GM12872 (cell line): ENCODE data around the gene SMNDC1.

ENCODE experiments used
- CTCF ChIP-seq: IDR thresholded peaks from 3 replicates; pipeline ENCODE4 v1.5.1; 2011; ENCODE audit warnings: low read depth, mild to moderate bottlenecking, low read length, moderate library complexity; ENCODE audit not compliant: insufficient read depth

SMNDC1 gene

GRCh38 chr10:110300486-110300986 lies 4.2 kb downstream of the SMNDC1 start:
- no peak for TF ChIP-seq CTCF

- TF ChIP-seq CTCF = no peak
Measured at GRCh38 chr10:110296966-110297365, 7.8 kb downstream of the SMNDC1 start.

GRCh38 chr10:110286841-110287240 lies 17.9 kb downstream of the SMNDC1 start:
- TF ChIP-seq CTCF = no peak

GRCh38 chr10:110285501-110285900 lies 19.2 kb downstream of the SMNDC1 start:
- TF ChIP-seq CTCF = no peak

GRCh38 chr10:110284262-110284661 lies 20.5 kb downstream of the SMNDC1 start:
- no peak for TF ChIP-seq CTCF

GRCh38 chr10:110279407-110279986 lies 25.2 kb downstream of the SMNDC1 start:
- peak; percentile 65 for TF ChIP-seq CTCF

GRCh38 chr10:110278562-110279406 lies 25.9 kb downstream of the SMNDC1 start:
- no peak for TF ChIP-seq CTCF
